ENCODE data around the gene NDFIP1. TPM values are rescaled to one million over a fixed set of nuclear protein-coding genes. Genes with fewer than 3 reads are reported as not detected.

Gene NDFIP1
- total RNA-seq, 1 experiment from 2014 or later: 37.8 TPM

DNA sequence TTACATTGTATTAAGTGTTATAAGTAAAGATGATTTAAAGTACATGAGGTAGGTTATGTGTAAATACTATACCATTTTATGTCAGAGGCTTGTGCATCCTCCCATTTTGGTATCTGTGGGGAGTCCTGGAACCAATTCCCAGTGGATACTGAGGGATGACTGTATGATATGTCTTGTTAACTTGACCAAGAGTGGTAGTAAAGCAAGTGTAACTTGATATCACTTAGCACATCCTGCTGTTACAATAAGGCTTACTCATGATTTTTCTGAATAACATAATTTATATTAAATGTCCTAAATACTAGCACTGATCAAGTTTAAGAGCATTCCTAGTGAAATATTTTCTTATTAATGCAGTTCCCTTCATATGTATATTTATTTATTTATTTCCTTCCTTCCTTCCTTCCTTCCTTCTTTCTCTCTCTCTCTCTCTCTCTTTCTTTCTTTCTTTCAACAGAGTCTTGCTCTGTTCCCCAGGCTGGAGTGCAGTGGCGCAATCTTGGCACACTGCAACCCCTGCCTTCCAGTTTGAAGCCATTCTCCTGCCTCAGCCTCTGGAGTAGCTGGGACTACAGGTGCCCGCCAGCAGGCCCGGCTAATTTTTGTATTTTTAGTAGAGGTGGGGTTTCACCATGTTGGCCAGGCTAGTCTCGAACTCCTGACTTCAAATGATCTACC is 7.5 kb downstream of the NDFIP1 start:
- Histone ChIP-seq H3K4me1 (ENCODE audit: control insufficient read depth in 1 of 2, insufficient read depth in 2 of 2, low read length in 2 of 2) (0 out of 4 replicates have a peak, but pooled peaks cover 0 to 2% of the 10 kb centered on the region in 2 experiments), H3K36me3 (ENCODE audit: control insufficient read depth in 1 of 2, insufficient read depth in 2 of 2, low read length in 2 of 2) (no peaks in the 10 kb centered on the region), H3K9me3 (ENCODE audit: control insufficient read depth in 1 of 2, insufficient read depth in 1 of 2, low read depth in 1 of 2, low read length in 2 of 2) (no peaks in the 10 kb centered on the region), H3K9me2 (ENCODE audit: insufficient read depth) (no peaks in the 10 kb centered on the region), H3K27me3 (ENCODE audit: insufficient read depth, low read length) (no peaks in the 10 kb centered on the region), H2AFZ (ENCODE audit: low read depth, low read length, poor library complexity, severe bottlenecking) (no peak overlapping the region), H3K4me3 (replicated peaks in 1 of 2; ENCODE audit: low read depth in 1 of 2, low read length in 2 of 2) (no peak overlapping the region), H3K4me2 (ENCODE audit: low read length) (no peak overlapping the region), H4K20me1 (ENCODE audit: insufficient read depth) (no peaks in the 10 kb centered on the region; the same call in 1 of the 2 replicates), H3K27ac (ENCODE audit: low read depth, low read length) (no peak overlapping the region), H3K79me2 (ENCODE audit: insufficient read depth, low read length) (peaks cover 98% of the 10 kb centered on the region), H3K9ac (ENCODE audit: low read length) (no peak overlapping the region)
- no peak for TF ChIP-seq SIN3A (IDR thresholded peaks at IDR 0.05; ENCODE audit: low read depth)
- no peak for TF ChIP-seq SP1 (IDR thresholded peaks at IDR 0.05; ENCODE audit: low read depth)
- no peak for TF ChIP-seq EZH2 (IDR thresholded peaks at IDR 0.05)
- no peak for TF ChIP-seq ELF1 (IDR thresholded peaks at IDR 0.05; ENCODE audit: borderline replicate concordance, low read depth)
- no peak for TF ChIP-seq POLR2A (IDR thresholded peaks at IDR 0.05; ENCODE audit: borderline replicate concordance, extremely low read depth, insufficient read depth, insufficient read length)
- no peak for TF ChIP-seq RAD21 (IDR thresholded peaks at IDR 0.05; ENCODE audit: low read depth)
- no peak for TF ChIP-seq CEBPB (IDR thresholded peaks at IDR 0.05; ENCODE audit: low read depth)
- no peak for DNase-seq (ENCODE audit: low read depth, low spot score)
- no TSS peak for BruUV-seq (replicated peaks)
- ChIA-PET CTCF (no interaction called here), RAD21 (ENCODE audit: low non-redundant PET in 1 of 2, low total read pairs in 2 of 2, uncharacterized antibody in 2 of 2, unreplicated experiment in 2 of 2) (no interaction called here), POLR2A (no interaction called here)
- ATAC-seq: no peak
- intact Hi-C loops (cut with micrococcal nuclease): no loop called here

DNA sequence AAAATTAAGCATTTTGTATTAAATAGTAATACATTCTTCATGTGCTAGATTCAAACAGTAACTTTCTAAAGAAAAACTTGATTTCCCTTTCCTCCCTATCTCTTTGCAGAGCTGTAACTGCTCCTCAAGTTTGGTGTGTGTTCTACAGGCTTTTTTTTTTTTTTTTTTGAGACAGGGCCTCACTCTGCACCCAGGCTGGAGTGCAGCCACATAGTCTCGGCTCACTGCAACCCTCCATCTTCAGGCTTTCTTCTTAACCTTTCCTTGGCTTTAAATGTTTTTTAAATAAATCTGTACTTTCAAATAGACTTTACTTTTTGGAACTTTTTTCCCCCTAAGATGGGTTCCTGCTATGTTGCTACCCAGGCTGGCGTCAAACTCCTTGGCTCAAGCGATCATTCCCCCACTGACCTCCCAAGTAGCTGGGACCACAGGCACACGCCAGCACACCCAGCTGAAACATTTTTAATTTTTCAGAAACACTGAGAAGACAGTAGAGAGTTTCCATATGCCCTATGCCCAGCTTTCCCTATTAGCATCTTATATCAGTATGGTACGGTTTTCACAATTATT is 9.1 kb downstream of the NDFIP1 start:
- Histone ChIP-seq H3K9me3 (ENCODE audit: control insufficient read depth in 1 of 2, insufficient read depth in 1 of 2, low read depth in 1 of 2, low read length in 2 of 2) (no peaks in the 10 kb centered on the region), H3K79me2 (ENCODE audit: insufficient read depth, low read length) (peaks cover 100% of the 10 kb centered on the region), H3K4me3 (replicated peaks in 1 of 2; ENCODE audit: low read depth in 1 of 2, low read length in 2 of 2) (no peak overlapping the region), H3K36me3 (ENCODE audit: control insufficient read depth in 1 of 2, insufficient read depth in 2 of 2, low read length in 2 of 2) (peaks cover 0 to 4% of the 10 kb centered on the region in 2 experiments; a peak in 1 of 4 replicates), H3K4me2 (ENCODE audit: low read length) (no peak overlapping the region), H3K4me1 (ENCODE audit: control insufficient read depth in 1 of 2, insufficient read depth in 2 of 2, low read length in 2 of 2) (0 out of 4 replicates have a peak, but pooled peaks cover 0 to 2% of the 10 kb centered on the region in 2 experiments), H4K20me1 (ENCODE audit: insufficient read depth) (peaks cover 4% of the 10 kb centered on the region), H3K27ac (ENCODE audit: low read depth, low read length) (no peak overlapping the region), H2AFZ (ENCODE audit: low read depth, low read length, poor library complexity, severe bottlenecking) (no peak overlapping the region), H3K9ac (ENCODE audit: low read length) (no peak overlapping the region), H3K27me3 (ENCODE audit: insufficient read depth, low read length) (no peaks in the 10 kb centered on the region), H3K9me2 (ENCODE audit: insufficient read depth) (no peaks in the 10 kb centered on the region)
- no TSS peak for BruUV-seq (replicated peaks)
- POLR2A ChIA-PET: no interaction called here
- RAD21 ChIA-PET (ENCODE audit: low non-redundant PET in 1 of 2, low total read pairs in 2 of 2, uncharacterized antibody in 2 of 2, unreplicated experiment in 2 of 2): no interaction called here
- CTCF ChIA-PET: interaction anchor here (0.7 kb wide), 1 partner anchor 17 kb away, joined by 3 read pairs; no protein-coding TSS in a partner anchor
- intact Hi-C loops (cut with micrococcal nuclease): no loop called here
- TF ChIP-seq TCF7L2 (IDR thresholded peaks at IDR 0.05; ENCODE audit: borderline replicate concordance, extremely low read depth, insufficient read depth, insufficient read length): no peak
- no peak for TF ChIP-seq SIN3A (IDR thresholded peaks at IDR 0.05; ENCODE audit: low read depth)
- no peak for TF ChIP-seq EGR1 (IDR thresholded peaks at IDR 0.05; ENCODE audit: low read depth)
- TF ChIP-seq YY1 (IDR thresholded peaks at IDR 0.05; ENCODE audit: extremely low read depth, insufficient replicate concordance, low read depth, low read length): no peak
- TF ChIP-seq ELF1 (IDR thresholded peaks at IDR 0.05; ENCODE audit: borderline replicate concordance, low read depth): no peak
- no peak for DNase-seq (ENCODE audit: low read depth, low spot score)
- ATAC-seq: no peak

Measured in HCT116 (cell line).